HepG2 (cell line): Measurements from ENCODE around the gene P2RX7. TPM values are rescaled to one million over a fixed set of nuclear protein-coding genes. Genes with fewer than 3 reads are reported as not detected.
A peak's percentile ranks its signal among the peaks of the same experiment; 100 is the strongest.

ENCODE experiments used
- ATF2 ChIP-seq: sonication (generic); formaldehyde crosslinking; IDR thresholded peaks from 2 replicates; pipeline ENCODE4 v1.4.0; 2020; ENCODE audit warnings: missing genetic modification reagents
- ATF5 ChIP-seq: sonication (generic); formaldehyde crosslinking; IDR thresholded peaks from 2 replicates; pipeline ENCODE4 v1.4.0; 2020; ENCODE audit warnings: mild to moderate bottlenecking, low read depth, missing genetic modification reagents
- ATF7 ChIP-seq, 2 experiments: fragments of 450-650 bp in 1 of 2; sonication (generic) in 1 of 2; formaldehyde crosslinking in 1 of 2; IDR thresholded peaks; 2 replicates each; pipeline versions ENCODE4 v1.4.0 to v1.6.1; 2016 to 2020; ENCODE audit warnings: antibody characterized with exemption in 1 of 2, mild to moderate bottlenecking in 1 of 2, missing genetic modification reagents in 1 of 2
- BCLAF1 ChIP-seq: fragments of 450-650 bp; IDR thresholded peaks from 2 replicates; pipeline ENCODE4 v1.6.1; 2017; ENCODE audit warnings: mild to moderate bottlenecking
- CEBPB ChIP-seq: IDR thresholded peaks from 2 replicates; pipeline ENCODE4 v1.6.1; 2011; ENCODE audit warnings: low read depth, low read length, improper control_type of control experiment, borderline replicate concordance
- EP300 ChIP-seq, 3 experiments: sonication (generic) in 1 of 3; formaldehyde crosslinking in 1 of 3; IDR thresholded peaks; 2 replicates each; pipeline versions ENCODE4 v1.5.1 to v1.6.1; 2011 to 2020; ENCODE audit warnings: low read depth in 2 of 3, low read length in 2 of 3, borderline replicate concordance in 1 of 3, improper control_type of control experiment in 1 of 3, mild to moderate bottlenecking in 1 of 3, missing genetic modification reagents in 1 of 3, moderate library complexity in 1 of 3
- KAT2B ChIP-seq: fragments of 150-350 bp; IDR thresholded peaks from 2 replicates; pipeline ENCODE4 v1.6.1; 2014; ENCODE audit warnings: low read depth, low read length, borderline replicate concordance
- MTF1 ChIP-seq: sonication (generic); formaldehyde crosslinking; IDR thresholded peaks from 2 replicates; pipeline ENCODE4 v1.5.0; 2020; ENCODE audit warnings: missing genetic modification reagents
- NCOA5 ChIP-seq: sonication (generic); formaldehyde crosslinking; IDR thresholded peaks from 2 replicates; pipeline ENCODE4 v1.4.0; 2020; ENCODE audit warnings: missing genetic modification reagents
- POLR2G ChIP-seq: fragments of 200-400 bp; formaldehyde crosslinking; IDR thresholded peaks from 2 replicates; pipeline ENCODE4 v1.6.1; 2018; ENCODE audit warnings: mild to moderate bottlenecking, low read depth, low read length, moderate library complexity
- RAD21 ChIP-seq: fragments of 450-650 bp; formaldehyde crosslinking; IDR thresholded peaks from 2 replicates; pipeline ENCODE4 v1.5.0; 2020; ENCODE audit warnings: mild to moderate bottlenecking
- SALL1 ChIP-seq: sonication (generic); formaldehyde crosslinking; IDR thresholded peaks from 2 replicates; pipeline ENCODE4 v1.8.0; 2022; ENCODE audit warnings: mild to moderate bottlenecking, missing genetic modification reagents
- SKI ChIP-seq: fragments of 450-650 bp; IDR thresholded peaks from one replicate; pipeline ENCODE4 v1.6.1; 2018; ENCODE audit warnings: mild to moderate bottlenecking; ENCODE audit not compliant: partially characterized antibody
- SOX5 ChIP-seq: IDR thresholded peaks from 2 replicates; pipeline ENCODE4 v1.6.1; 2016; ENCODE audit warnings: borderline replicate concordance
- SRY ChIP-seq: sonication (generic); formaldehyde crosslinking; IDR thresholded peaks from 2 replicates; pipeline ENCODE4 v1.8.0; 2022; ENCODE audit warnings: mild to moderate bottlenecking, missing genetic modification reagents
- SSRP1 ChIP-seq: IDR thresholded peaks from 2 replicates; pipeline ENCODE4 v1.6.1; 2016; ENCODE audit warnings: control low read depth
- TEAD3 ChIP-seq: optimal IDR thresholded peaks from 2 replicates; pipeline ENCODE3; 2016; ENCODE audit warnings: borderline replicate concordance
- TFE3 ChIP-seq: IDR thresholded peaks from 2 replicates; pipeline ENCODE4 v1.6.1; 2016
- ZNF136 ChIP-seq: sonication (generic); formaldehyde crosslinking; IDR thresholded peaks from 2 replicates; pipeline ENCODE4 v1.8.1; 2022; ENCODE audit warnings: low read depth, mild to moderate bottlenecking, moderate library complexity, missing genetic modification reagents
- ZNF205 ChIP-seq: IDR thresholded peaks from 2 replicates; pipeline ENCODE4 v1.6.1; 2018; ENCODE audit warnings: missing biosample characterization, missing genetic modification reagents
- ZNF607 ChIP-seq: sonication (generic); formaldehyde crosslinking; IDR thresholded peaks from 2 replicates; pipeline ENCODE4 v1.5.1; 2020; ENCODE audit warnings: missing genetic modification reagents, mild to moderate bottlenecking, borderline replicate concordance
- ZNF629 ChIP-seq: sonication (generic); formaldehyde crosslinking; conservative IDR thresholded peaks from 2 replicates; pipeline ENCODE4 v1.5.0; 2020; ENCODE audit warnings: missing genetic modification reagents
- ZNF709 ChIP-seq: sonication (generic); formaldehyde crosslinking; IDR thresholded peaks from 2 replicates; pipeline ENCODE4 v1.5.0; 2020; ENCODE audit warnings: mild to moderate bottlenecking, missing genetic modification reagents
- ZNF746 ChIP-seq: sonication (generic); formaldehyde crosslinking; IDR thresholded peaks from 2 replicates; pipeline ENCODE4 v1.8.0; 2022; ENCODE audit warnings: mild to moderate bottlenecking, missing genetic modification reagents
- polyA plus RNA-seq, 8 experiments: library from polyadenylated mRNA; depleted of rRNA in 3 of 8; stranded (reverse) in 7 of 8; unstranded in 1 of 8; fragments of >200 nt; fragmentation: Illumina TruSeq in 4 of 8; extraction: Trizol in 4 of 8; gene quantifications; 2 replicates each; pipeline versions ENCODE4 v1.2.1 to v1.2.3, GENCODE V29; 2011 to 2016; ENCODE audit warnings: low read depth in 4 of 8, missing spikeins in 1 of 8, mixed read lengths in 1 of 8; ENCODE audit not compliant: insufficient read depth in 1 of 8
- total RNA-seq, 5 experiments: library from RNA; depleted of rRNA; stranded (reverse); fragments of >200 nt; fragmentation: Illumina TruSeq; extraction: Trizol; gene quantifications; 2 replicates each; pipeline ENCODE4 v1.2.3, GENCODE V29; 2016; ENCODE audit warnings: low read depth in 1 of 5

Gene P2RX7
- total and polyA plus RNA-seq, 2 of the 13 experiments (the other 11 are each of a cell fraction or from before 2014, with no cell fraction given): 0.13 to 0.73 TPM

- TF ChIP-seq ATF5 (no peak), SALL1 (CRISPR knock-in tag) (peak; percentile 56; the same call in 1 of the 2 replicates), TFE3 (CRISPR knock-in tag) (no peak), TEAD3 (peak; percentile 96), ZNF136 (CRISPR knock-in tag) (no peak), ZNF746 (no peak), MTF1 (no peak), SRY (CRISPR knock-in tag) (no peak), ZNF709 (no peak), POLR2G (no peak), CEBPB (0 out of 2 replicates have a peak, but pooled peaks have one; percentile 16), NCOA5 (CRISPR knock-in tag) (no peak), ATF7 (IDR thresholded peaks at IDR 0.05) (no peak), ATF7 (CRISPR knock-in tag; IDR thresholded peaks at IDR 0.05) (no peak), ZNF205 (CRISPR knock-in tag) (no peak), BCLAF1 (no peak), SKI (no peak), SOX5 (peak; percentile 42; the same call in 1 of the 2 replicates), KAT2B (no peak), ZNF607 (CRISPR knock-in tag) (no peak), RAD21 (CRISPR knock-in tag) (no peak), SSRP1 (CRISPR knock-in tag) (no peak), ATF2 (CRISPR knock-in tag) (no peak), EP300 (IDR thresholded peaks at IDR 0.05; ENCODE audit: low read depth in 2 of 2, low read length in 2 of 2) (peak; percentile 27 to 75; a peak in 3 of 4 replicates), EP300 (CRISPR knock-in tag; IDR thresholded peaks at IDR 0.05; ENCODE audit: borderline replicate concordance) (no peak), ZNF629 (CRISPR knock-in tag) (no peak)
Observed at GRCh38 chr12:121124402-121125109, 8.1 kb upstream of the P2RX7 start (continued).
